ENCODE data around the gene TNFAIP8.

- no peak for TF ChIP-seq CTCF (IDR thresholded peaks at IDR 0.05; ENCODE audit: low read depth, low read length)
- no peak for TF ChIP-seq EZH2phosphoT487 (IDR thresholded peaks at IDR 0.05; ENCODE audit: low read depth)
Measured at GRCh38 chr5:119417891-119418605, 62.2 kb downstream of the TNFAIP8 start.

Data from OCI-LY3 (cell line).